H4 (cell line): ENCODE measurements around the gene MPG. TPM values are rescaled to one million over a fixed set of nuclear protein-coding genes. Genes with fewer than 3 reads are reported as not detected.

Experiments used
- DNase-seq: peaks from one replicate; pipeline ENCODE4 v3.0.0-alpha.2; 2015; ENCODE audit warnings: low spot score
- total RNA-seq: library from RNA; depleted of rRNA; stranded (reverse); fragments of >200 nt; shearing (Covaris generic); gene quantifications from 2 replicates; pipeline ENCODE4 v1.2.3, GENCODE V29; 2014

The MPG gene
- total RNA-seq, 1 experiment from 2014 or later: 62.8 TPM

DNA sequence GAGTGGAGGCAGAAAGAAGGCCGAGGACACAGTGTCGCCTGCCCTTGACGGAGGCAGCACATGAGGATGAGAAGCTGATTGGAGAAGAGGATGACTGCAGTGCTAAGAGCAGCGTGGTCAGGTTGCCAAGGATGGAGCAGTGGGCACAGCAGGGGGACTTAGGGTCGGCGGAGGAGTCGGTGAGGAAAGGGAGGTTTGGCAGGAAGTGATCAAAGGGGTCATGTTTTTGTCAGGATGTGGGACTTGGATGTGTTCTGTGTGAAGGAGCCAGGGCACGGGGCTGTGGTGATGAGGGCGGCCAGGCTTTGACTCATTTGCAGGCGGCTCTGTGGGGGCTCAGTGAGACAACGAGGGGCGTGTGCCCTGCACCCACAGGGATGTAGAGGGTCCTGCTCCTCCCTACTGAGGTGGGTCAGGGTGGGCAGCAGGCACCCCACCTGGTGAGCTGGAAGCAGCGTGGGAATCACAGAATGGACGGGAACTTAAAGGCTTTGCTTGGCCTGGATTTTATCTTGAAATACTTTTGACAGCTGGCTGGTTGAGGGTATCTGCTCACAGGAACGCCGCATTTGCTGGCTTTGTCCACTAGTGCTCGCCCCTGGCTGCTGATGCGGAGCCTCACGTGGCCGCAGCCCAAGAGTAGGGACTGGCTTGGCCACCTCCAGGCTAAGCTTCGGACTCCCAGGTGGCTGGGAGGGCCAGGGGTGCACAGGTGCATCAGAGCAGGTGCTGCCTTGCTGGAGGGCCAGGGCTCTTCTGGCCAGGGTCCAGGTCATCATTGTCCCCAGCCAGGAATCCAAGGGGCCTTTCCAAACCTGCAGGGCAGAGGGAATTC is 6.0 kb downstream of the MPG start:
- no peak for DNase-seq

DNA sequence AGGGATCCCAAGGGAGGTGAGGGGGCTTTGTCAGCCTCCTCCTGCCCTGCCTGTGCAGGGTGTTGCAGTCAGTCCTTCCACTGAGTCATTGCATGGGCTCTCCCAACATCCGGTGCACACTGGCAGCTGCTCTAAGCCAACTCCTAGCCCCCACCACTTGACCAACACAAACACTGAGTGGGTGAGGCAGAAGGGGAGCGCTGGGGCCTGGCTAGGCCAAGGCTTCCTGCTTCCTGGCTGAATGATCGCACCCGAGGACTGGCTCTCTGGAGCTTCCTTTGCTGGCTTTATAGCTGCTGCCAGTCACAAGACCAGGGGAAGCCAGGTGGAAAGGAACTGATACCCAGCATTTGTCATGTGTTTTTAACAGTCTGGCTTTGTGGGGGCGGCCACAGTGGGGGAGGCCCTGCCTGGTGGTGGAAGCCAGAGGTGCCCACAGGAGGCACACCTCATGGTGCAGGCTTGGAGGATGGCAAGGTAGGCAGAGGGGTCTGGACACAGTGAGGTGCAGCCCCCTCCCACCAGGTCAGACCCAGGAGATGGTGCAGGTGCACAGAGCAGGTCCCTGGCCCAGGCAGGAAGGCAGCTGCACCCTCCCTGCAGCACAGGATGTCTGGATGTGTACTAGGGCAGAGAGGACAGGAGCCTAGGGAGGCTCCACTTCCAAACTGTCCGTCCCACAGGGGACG is 6.8 kb downstream of the MPG start:
- DNase-seq: peak; percentile 78

DNA sequence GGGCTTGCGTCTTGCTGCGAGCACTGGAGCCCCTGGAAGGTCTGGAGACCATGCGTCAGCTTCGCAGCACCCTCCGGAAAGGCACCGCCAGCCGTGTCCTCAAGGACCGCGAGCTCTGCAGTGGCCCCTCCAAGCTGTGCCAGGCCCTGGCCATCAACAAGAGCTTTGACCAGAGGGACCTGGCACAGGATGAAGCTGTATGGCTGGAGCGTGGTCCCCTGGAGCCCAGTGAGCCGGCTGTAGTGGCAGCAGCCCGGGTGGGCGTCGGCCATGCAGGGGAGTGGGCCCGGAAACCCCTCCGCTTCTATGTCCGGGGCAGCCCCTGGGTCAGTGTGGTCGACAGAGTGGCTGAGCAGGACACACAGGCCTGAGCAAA is 7.4 kb downstream of the MPG start:
- no peak for DNase-seq

DNA sequence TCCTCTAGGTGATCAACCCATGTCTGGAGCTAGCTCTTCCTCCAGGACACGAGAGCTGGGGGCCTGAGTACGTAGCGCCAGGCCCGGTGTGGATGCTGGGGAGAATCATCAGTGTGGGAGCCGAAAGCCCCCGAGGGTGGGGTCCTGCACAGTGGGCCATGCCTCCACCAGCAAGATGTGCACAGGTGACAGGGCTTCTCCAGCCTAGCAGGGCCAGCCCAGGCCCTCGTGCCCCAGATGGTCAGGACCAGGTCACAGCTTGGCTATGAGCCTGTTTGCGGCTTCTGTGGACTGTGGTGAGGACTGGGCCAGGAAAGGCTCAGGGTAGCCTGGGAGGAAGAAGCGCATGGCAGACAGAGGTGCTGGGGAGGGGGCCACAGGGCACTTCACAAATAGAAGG is 7.8 kb downstream of the MPG start:
- no peak for DNase-seq

DNA sequence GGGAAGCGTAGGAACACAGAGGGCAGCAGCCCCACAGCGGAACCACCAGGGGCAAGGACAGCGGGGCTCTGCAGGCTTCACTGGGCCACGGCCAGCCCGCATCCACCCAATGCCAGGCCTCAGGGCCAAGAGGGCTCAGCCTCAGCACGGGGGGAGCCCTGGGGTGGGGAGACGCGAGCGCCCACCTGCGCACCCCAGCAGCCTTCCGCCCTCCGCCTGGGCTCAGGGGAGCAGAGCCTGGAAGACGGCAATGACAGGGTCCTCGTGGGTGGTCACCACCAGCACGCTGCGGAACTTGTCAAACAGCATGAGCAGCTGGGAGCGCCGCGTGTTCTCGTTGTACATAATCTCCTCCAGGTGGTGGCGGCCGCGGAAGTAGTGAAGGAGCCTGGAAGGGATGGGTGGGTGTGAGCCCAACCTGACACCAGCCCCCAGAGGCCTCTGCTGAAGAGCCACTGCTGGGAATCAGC is 8.5 kb downstream of the MPG start:
- DNase-seq: no peak

DNA sequence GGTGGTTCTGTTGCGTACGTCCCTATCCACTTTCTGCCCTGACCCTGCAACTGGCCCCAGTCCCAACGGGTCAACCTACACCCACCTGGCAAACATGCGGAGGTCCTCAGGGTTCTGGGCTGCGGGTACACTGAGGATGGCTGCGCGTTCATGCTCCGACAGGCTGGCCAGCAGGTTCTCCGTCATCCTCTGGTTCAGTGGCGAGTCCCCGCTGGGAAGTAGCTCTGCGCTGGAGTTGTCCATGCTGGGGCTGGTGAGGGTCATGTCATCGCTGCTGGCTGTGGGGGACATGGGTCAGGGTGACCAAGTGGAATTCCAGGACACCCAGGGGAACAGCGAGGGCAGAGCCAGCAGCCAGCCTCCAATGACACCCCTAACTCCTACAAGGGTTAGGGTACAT is 10.6 kb downstream of the MPG start:
- DNase-seq: no peak

DNA sequence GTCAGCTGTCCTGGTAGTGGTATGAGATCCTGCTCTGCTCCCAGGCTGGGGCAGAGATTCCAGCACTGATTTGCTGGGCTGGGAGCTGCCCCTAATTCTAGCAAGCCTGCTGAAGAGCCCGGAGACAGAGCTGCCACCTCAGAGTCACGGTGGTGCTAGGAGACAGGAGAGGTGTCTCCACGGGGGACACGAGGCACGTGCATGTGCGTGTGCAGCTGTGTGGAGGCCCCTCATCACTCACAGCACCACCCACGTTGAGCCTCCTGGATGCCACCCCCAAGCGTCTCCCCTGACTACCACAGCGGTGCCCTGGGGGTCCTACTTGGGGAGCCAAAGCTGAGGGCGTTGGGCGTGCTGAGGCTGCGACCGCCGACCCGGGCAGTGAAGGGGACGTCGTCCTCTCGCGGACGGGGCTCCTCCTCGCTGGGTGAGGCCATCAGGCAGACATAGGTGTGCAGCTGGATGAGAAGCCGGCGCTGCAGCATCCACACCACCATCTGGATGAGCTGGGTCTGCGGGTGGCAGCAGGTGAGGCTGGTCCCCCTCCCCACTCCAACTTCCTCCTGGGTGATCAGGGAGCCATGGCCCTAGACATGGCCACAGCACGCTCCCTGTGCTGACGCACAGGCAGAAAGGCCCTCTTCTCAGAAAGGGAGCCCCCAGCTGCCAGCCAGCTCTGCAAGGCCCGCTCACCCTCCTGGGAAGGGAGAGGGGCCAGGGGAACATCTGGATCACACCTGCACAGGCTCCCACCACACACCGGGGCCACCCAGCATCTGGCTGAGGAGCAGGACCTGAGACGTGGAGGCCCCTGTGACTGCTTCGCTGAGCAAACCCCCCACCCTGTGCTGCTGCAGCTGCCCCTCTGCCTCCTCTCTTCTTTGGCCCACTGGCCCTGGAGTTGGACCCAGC is 11.6 kb downstream of the MPG start:
- no peak for DNase-seq

DNA sequence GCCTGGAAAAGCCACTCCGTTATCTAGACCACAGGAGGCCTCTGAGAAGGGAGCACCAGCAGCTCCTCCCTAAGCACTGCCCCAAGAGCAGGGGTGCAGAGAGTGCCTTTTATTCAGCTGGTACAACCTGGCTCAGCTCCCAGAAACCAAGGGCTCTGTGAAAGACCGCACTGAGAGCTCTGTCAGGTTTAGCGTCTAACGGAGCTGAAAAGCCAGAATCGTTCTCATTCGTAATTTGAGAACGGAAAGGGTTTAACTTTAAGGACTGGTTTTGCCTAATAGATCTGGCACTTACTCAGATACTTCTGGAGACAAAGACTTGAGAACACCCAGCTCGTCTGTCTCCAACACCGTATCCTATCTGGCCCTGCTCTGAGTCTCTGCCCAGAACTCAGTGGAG is 13.5 kb downstream of the MPG start:
- no peak for DNase-seq

DNA sequence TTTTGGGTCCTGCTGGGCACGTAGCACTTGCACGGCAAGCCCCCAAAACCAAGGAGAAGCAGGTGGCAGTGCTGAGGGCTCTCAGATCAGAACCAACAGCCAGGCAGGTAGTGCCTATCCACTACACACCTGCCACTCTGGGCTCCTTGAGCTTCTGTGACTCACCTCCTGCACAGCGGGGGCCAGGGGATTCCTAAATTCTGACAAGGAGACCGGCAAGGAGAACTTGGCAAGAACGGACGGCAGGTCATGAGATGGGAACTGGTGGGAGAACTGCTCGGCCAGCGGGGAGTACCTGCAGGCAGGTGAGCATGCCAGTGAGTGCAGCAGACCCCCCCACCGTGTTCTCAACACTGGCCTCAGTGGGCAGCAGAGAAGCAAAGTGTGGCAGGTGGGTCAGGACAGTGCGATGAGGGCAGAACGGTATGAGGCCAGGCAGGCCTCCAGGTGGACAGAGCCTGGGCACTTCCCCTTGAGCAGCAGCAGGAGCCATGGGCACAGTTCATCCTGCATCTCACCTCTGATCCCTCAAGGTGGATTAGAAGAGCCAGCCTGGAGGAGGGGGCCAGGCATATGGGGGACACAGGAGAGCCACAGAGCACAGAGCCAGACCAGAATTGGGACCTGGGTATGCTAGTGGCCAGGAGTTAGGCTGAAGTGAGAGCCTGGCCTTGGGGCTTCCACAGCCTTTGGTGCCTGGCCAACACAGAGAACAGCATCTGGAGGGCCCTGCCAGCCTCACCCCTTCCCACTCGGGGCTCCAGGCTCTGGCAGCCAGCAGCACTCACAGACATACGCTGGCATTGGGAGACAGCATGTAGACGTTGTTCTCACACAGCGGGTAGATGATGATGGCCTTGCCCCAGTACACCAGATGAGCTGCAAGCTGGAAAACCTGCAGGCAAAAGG is 14.7 kb downstream of the MPG start:
- no peak for DNase-seq

DNA sequence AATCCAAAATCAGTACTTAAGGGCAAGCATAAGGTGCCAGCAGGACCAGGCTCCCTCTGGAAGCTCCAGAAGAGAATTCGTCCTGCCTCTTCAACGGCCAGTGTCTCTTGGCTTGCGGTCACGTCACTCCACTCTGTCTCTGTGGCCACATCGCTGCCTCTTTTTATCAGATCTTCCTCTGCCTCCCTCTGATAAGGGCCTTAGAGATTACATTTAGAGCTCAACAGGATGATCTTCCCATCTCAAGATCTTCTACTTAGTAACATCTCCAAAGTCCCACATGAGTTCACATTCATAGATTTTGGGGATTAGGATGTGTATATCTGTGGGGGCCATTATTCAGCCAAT is 16.9 kb downstream of the MPG start:
- no peak for DNase-seq

DNA sequence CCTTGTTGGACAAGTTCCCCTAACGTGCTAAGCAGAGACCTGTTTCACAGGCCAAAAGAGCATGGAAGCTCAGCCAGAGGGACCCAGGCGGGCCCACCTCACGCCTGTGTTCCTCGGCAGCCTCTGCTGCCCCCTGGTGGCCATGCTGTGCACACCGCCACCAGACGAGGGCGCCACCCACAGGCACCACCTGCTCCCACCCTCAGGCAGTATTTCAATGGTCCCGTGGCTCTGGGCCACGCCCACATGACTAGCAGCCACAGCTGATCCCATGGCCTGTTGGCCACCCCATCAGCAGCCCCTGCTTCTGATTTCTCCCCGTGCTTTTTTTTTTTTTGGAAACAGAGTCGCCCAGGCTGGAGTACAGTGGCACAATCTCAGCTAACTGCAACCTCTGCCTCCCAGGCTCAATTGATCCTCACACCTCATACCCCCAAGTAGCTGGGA is 18.9 kb downstream of the MPG start:
- peak; percentile 84 for DNase-seq

DNA sequence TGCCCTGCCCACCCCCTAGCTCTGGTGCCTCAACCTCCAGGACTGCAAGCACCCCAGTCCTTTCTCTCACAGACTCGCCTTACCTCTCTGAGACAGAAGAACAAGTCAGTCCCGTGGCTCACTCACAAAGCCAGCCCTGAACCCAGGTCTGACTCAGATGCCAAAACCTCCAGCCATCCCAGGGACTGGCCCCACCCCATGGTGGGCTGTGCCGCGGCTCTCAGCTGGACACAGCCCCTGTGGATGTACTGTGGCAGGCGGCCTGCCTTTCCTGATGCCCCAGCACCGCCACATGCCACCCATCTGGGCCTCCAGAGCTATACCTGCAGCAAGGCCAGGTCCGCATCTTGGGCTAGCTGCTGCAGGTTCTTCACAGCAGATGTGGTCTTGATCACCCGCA is 19.8 kb downstream of the MPG start:
- DNase-seq: no peak

DNA sequence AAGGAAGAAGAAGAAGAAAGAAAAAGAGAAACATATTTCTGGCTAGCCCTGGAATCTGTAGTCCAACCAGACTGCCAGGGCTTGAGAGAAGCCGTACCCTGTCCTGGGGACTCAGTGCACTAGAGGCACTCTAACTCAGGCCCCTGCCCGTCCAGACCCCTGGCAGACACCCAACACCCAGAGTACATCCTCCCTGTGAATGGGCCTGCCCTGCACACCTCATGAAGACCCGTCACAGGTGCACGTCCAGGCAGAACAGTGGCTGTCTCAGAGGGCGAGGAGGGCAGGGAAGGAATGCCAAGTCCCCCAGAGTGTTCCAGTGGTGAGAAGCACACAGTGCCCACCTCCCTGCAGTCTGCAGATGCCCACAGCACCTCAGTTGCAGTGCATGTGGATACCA is 23.0 kb downstream of the MPG start:
- DNase-seq: no peak

DNA sequence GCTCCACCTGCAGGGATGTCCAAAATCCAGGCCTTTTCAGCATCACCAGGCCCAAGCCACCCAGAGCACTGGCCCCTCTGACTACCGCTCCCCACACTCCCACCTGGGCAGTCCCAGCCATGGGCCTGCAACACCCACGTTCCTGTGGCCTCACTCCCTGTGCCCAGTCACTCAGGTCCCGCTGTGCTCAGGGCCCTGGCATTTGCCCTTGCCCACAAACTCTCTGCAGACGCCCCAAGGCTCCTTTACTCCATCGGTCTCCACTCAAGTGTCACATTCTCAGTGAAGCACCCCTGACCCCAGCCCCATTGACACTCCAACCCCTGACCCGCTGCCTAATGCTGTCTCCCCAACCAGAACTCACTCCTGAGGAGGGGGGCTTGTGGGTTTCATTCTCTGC is 23.6 kb downstream of the MPG start:
- DNase-seq: no peak

DNA sequence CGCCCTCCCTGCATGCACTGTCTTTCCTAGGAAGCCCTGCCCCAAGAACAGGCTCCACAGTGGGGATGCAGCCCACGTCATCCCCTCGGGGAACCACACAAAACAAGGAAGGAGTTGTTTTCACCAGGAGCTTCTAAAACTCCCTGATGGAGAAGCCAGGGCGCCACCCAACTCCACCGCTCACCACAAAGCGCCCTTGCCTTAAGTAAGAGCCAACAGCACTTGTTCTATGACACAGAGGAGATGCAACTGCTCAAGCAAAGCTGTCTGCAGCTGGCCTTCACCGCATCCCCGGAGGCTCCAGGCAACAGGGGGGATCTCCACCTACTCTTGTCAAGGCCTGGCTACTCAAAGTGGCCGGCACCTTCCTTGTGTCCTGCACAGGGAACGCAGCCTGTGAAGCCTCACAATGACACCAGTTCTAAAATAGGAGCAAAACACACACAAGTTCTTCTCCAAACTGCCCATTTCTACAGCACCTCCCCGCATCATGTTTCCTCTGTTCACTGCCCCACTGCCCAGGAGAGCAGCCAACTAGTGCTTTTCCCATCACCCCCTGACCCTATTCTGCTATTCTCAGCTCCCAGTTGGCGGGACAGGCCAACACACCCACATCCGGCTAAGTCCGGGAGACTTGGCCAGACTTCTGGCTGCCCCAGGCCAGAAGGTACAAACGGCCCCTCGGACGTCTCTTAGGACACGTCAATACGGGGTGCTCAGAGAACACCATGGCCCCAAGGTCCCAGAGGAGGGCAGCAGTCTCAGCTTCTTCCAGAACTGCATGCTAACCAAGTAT is 24.2 kb downstream of the MPG start:
- no peak for DNase-seq

DNA sequence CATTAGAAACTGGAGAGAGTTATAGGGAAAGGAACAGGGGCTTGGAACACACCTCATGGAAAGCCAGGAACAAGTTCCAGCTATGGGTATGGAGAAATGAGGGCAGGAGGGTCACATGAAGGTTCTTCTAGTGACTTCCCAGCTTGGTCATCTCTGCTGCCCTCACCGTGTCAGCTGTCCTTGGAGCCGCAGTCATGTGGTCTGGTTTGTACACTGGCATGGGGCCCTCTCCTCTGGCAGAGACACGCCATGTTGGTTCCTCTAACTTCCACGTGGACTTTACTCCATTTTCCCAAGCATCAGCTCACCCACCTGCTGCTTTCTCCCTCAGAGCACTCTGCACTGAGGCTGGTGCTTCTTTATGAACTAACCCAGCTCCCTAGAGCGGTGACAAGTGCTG is 26.3 kb downstream of the MPG start:
- DNase-seq: no peak

DNA sequence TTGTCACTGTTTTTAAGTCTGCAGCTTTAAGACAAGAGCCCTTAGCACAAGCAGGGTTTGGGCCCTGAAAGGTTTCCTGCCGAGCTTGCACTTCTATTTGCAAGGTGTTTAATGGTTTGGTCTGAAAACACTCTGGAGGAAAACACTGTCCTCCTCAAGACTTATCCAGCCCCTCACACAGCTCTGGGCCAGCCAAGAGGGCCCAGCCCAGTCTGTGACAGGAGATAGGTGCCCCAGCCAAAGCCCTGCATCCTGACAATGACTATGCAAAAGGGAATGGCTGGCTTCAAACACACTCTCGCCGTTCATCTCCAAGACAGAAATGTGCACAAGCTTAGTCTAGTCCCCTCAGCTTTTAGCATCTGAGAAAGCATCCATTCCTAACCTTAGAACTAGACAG is 26.9 kb downstream of the MPG start:
- DNase-seq: no peak

DNA sequence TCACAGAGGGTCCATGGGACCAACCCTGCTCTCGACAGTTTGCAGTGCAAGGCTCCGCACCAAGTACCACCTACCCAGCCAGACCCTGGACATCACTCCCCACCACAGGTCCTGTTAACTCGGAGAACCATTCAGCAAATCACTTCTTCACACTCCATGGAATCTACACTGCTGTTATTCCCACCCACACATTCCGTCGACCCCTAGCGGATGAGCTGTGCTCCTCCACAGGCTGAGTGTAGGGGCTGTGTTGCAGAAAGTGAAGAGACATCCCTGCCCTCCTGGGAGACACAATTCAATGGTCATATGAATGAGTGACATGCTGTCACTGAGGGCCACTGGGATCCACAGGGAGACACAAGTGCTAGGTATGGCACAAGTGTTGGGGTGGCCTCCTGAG is 27.5 kb downstream of the MPG start:
- no peak for DNase-seq

DNA sequence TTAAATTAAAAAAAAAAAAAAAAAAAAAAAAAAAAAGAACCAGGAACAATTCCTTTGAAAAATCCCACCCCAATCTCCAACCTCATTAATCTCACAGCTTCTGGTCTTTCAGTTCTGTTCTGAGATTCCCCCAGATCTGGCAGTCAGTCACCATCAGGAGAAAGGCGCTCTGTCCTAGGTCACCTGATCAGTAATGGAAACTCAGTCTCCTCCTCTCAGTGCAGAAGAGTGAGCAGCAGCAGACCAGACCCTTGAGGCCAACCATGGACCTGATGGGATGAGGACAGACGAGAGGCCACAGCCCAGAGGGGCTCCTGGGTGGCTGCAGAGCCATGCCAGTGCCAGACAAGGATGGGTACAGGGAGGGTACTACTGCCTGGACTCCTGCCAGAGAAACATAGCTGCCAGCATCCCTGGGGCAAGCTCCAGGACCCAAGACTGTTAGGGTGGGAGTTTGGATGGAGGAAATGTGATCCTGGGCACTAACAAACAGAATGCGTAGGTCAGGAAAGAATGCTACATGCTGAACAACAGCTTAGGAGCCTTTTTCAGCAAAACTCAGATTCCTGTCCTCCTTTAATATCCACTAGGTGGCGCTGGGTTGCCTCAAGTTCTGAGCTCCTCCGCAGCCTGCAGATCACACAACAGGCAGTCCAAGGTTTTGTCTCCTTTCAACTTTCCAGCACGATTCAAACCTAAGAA is 28.7 kb downstream of the MPG start:
- DNase-seq: peak; percentile 69
